PC-3 (cell line): Measurements from ENCODE around the gene PHAF1.

Experiments used
- CTCF ChIP-seq: fragments of 300-600 bp; sonication (generic); conservative IDR thresholded peaks from 2 replicates; pipeline ENCODE4 v1.5.1; 2017; ENCODE audit warnings: antibody characterized with exemption, low read depth, mild to moderate bottlenecking, low read length
- EZH2 ChIP-seq: fragments of 300-600 bp; sonication (generic); IDR thresholded peaks from one replicate; pipeline ENCODE4 v1.6.1; 2017; ENCODE audit warnings: antibody characterized with exemption, mild to moderate bottlenecking, low read length; ENCODE audit not compliant: unreplicated experiment

GRCh38 chr16:67157892-67158635 is 48.3 kb downstream of the PHAF1 start:
- TF ChIP-seq CTCF (no peak), EZH2 (no peak)
